ENCODE measurements around the gene APBB2.
"Not testable (repeated sequence)": the region's sequence is repeated elsewhere in the genome, so short reads cannot be mapped to it uniquely, and the experiment has no call there.

APBB2 gene

DNA sequence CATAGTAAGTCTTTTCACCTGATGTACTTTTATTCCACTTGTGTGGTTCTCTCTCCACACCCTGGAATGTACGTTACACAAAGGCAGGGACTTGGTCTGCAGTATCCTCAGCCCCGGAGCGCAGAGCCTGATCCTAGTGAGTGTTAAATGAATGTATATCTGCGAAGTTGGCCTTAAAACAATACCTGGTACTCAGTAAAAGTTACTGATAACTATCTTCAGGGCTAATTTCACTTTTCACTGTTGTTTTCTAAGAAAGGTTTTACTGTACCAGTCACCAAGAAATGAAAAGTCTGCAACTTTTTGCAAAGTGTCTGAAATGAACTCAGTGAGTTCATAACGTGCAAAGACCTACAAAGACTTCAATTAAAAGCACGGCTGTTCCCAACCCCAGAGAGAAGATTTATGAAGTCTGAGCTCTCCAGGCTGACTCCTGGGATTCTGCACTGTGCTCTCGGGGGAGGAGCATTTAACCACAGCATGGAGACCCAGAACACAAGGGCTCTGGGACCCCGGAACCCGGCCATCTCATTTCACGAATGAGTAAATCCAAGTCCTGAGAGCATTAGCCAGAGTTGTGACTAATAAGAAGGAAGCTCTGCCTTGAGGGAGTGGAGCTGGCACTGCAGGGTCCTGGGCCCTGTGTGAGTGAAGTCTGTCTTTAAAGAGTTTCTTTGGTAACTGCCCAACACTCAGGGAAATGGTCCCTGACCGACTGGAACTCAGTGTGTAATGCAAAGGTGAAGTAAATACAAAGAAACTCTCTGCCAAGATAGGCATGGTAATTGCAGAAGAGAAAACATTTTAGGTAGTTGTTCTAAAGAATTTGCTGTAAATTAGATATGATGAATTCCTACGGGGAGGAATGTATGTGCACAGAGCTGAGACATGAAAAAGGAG, 298.8 kb downstream of the APBB2 start:
- no peak for DNase-seq (ENCODE audit: low read depth in 1 of 2, low spot score in 1 of 2)

DNA sequence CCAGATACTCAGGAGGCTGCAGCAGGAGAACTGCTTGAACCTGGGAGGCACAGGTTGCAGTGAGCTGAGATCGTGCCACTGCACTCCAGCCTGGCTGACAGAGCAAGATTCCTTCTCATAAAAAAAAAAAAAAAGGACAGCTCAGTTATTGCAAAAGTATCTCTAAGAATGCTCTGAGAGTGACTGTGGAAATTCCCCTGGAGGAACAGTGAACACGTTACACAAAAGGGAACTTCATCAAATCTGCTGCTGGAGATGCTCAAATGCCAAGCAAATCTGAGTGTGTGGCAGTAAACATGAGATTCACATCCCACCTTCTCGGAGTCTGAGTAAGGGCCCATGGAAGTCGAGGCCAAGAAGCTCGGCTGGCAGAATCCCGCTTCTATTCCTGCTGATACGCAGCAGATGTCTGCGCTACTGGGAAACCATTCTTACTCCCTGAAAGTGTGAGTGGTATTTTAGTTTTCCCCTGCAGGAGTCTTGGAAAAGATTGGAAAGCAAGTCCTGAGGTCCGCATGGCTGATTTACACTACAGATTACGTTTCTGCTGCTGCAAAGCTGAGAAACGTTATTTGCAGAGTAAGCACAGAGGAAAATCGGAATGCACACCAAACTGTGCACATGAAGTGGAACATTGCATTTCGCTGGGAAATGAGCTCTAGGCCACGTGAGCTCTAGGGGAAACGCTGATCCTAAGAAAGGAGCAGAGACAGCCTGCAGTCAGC, 301.7 kb downstream of the APBB2 start:
- DNase-seq (ENCODE audit: low read depth in 1 of 2, low spot score in 1 of 2): no peak

DNA sequence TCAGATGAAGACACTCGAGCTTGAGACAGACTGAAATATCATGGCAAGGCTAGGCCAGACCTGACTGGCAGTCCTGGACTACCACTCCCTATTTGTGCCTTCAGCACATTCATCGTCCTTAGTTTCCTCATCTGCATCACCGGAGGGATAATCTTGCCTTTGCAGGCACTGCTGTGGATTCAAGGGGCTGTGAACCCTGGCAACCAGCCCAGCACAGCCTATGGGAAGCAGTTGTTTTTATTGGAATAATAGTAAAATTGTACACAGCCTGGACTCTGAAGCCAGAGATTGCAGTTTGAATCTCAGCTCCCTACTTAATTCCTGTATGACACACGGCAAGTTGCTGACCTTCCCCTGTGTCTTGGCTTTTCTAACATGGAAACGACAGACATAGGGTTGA, 303.6 kb downstream of the APBB2 start:
- no peak for DNase-seq (ENCODE audit: low read depth in 1 of 2, low spot score in 1 of 2)

DNA sequence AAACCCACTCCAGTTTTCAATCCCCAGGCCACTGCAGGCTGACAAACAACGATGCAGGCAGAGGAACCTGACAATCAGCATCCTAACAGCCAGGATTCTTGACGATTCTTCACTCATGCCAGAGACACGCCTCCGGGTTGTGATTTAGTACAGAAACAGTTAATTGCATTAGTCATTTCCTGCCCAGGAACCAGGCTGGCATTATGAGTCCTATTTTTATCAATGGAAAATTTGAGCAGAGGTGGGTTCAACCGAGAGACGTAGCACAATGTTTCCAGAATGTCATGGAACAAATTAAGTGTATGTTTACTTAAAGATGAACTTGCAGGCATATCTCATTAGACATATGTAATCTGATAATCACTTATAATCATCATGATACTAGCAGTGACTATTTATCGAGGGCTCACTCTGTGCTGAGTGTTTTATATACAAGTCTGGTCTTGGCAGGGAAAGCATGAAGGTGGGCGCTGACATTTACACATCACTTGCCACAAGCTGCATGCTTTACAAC, 304.9 kb downstream of the APBB2 start:
- DNase-seq (ENCODE audit: low read depth in 1 of 2, low spot score in 1 of 2): peak in 1 of 2 donors; percentile 14

DNA sequence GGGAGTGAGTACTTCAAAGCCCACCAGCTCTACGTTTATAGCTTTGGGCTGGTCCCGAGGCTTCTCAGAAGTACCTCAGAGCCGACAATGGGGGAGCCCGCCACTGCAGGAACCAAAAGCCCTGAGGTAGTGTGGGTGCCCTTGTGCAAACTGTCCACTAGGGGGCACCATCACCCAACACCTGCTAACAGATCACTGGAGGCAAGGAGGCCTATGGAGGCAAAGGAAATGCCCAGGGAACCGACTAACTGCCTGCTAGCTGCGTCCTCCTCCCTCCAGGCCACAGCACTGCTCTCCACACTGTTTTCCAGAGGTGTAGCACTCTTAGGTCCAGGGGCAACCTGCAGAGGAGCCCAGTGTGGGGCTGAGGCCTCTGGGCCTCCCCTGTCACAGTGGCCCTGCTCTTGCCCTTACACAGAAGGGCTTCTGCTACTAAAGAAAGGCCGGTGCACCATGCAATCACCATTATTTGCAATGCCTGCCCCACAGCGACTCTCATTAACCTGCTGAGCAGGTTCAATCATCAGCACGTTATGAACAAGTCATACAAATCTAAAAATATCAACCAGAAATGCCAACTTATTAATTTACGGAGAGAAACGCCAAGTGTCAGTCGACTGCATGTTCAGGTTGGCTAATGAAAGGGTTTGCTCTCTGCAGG, 305.5 kb downstream of the APBB2 start:
- peak; percentile 10 to 43 for DNase-seq (ENCODE audit: low read depth in 1 of 2, low spot score in 1 of 2)

DNA sequence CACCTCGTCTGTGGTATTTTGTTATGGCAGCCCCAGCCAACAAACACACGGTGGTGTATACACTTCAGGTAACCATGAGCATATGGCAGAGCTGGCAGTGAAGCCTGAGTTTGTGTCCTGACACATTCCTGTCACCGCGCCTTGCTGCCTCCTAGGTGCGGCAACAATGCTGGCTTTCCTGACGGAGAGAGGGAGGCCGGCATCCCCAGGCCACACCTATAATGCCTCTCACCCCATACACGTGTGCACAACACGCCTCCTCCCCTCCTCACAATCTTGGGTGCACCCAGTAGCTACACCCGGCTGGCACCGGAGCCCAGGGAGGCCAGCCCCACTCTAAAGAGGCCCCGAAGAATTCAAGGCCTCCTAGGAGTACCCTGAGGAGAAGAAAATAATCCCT, 306.0 kb downstream of the APBB2 start:
- no peak for DNase-seq (ENCODE audit: low read depth in 1 of 2, low spot score in 1 of 2)

DNA sequence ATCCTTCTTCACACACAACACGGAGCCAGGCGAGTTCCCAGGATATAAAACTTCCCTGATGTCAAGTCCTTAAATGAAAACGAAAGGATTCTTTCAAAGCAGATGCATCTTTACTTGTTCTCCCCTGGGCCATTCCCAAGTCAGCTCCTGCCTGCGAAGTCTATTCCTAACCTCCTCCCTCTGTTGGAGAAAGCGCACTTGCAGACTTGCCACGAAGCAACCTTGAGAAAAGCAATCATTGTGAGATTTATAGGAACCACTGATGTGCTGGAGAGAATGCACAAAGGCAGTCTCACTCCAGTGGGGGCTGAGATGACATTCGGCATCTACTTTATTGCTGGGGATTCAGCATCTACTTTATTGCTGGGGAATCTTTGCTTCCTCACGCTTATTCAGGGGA, 308.9 kb downstream of the APBB2 start:
- DNase-seq (ENCODE audit: low read depth in 1 of 2, low spot score in 1 of 2): no peak

DNA sequence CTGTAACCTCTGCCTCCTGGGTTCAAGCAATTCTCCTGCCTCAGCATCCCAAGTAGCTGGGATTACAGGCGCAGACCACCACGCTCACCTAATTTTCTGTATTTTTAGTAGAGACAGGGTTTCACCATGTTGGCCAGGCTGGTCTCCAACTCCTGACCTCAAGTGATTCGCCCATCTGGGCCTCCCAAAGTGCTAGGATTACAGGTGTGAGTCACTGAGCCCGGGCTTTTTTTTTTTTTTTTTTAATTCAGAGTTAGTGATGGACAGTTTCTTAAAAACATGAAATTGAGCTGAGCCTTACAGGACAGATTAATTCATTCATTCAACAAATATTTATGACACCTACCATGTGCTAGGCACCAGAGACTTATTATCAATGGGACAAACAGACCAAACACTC, 313.8 kb downstream of the APBB2 start:
- DNase-seq (ENCODE audit: low read depth in 1 of 2, low spot score in 1 of 2): not testable (repeated sequence)

DNA sequence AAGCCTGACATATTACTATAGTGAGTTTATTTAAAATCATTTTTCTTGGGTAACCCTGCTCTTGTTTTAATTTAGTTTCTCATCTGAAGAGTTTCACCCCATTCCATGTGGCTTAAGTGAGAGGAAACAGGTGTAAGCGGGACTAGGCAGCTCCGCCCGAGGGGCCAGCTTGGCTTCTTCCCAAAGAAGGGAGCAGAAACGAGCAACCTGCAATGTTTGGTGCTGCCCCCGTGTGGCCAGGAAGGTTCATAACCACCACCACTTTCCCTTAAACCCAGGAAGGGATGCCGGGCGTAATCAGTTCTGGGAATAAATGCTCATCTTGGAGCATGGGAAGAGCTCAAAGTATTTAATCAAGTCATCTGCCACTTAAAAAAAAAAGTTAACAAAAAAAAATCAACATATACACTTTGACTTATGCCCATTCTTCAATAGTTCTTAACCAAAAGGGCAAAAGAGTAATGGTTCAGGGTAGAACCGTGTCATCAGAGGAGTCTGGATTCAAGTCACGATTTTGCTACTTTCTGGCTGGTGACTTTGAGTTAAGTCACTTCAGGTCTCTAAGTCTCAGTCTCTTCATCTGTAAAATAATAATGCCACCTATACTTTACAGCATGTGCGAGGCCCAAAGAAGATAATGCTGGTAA, 316.7 kb downstream of the APBB2 start:
- DNase-seq (ENCODE audit: low read depth in 1 of 2, low spot score in 1 of 2): peak; percentile 26 to 63

DNA sequence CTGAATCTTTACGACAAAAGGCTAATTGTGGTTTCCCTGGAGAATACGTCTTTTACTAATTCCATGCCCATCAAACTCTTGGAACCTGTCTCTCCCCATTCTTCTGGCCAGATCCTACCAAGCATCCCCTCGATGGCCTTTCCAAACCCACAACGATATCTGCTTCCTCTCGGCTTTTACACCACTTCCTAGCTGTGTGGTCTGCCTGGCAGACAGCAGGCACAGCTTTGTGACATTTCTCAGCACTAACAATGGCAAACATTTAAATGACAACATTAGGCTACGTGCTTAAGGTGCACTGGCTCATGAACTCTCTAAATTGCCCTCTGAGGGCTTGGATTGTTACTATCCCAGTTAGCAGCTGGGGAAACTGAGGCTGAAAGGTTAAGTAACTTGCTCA, 323.6 kb downstream of the APBB2 start:
- DNase-seq (ENCODE audit: low read depth in 1 of 2, low spot score in 1 of 2): no peak

DNA sequence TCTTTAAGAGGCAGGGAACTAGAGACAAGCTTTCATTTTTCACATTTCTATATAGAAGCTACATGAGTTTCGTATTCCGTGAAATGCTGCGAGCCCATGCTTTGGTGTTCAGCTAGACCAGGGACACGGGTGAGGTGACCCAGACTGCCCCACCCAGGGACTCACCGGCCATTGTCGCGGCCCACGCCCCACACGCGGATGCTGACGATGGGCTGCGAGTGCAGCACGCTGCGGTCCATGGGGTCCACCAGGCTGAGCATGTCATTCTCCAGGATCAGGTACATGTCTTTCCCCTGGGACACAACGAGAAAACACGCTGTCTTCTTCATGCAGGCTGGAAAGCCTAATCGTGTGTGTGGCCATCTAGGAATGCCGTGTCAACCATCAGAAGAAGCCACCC, 324.1 kb downstream of the APBB2 start:
- no peak for DNase-seq (ENCODE audit: low read depth in 1 of 2, low spot score in 1 of 2)

DNA sequence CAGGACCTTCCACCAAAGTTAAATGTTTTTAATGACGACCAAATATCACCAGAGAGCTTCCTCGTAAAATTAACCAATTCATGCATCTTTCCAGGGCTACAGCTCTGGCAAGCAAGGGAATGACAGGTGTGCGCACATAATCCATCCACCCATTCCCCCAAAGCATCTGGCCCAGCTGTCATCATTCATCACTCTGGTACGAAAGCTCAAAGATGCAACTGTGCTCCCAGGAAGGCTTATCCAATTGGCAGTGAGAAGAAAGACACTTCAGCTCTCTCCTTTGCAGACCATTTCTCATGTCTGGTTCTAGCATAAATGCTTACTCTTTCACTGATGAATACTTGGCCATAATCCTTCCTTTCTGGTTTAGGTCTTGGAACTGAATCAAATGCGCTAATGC, 325.4 kb downstream of the APBB2 start:
- DNase-seq (ENCODE audit: low read depth in 1 of 2, low spot score in 1 of 2): no peak

DNA sequence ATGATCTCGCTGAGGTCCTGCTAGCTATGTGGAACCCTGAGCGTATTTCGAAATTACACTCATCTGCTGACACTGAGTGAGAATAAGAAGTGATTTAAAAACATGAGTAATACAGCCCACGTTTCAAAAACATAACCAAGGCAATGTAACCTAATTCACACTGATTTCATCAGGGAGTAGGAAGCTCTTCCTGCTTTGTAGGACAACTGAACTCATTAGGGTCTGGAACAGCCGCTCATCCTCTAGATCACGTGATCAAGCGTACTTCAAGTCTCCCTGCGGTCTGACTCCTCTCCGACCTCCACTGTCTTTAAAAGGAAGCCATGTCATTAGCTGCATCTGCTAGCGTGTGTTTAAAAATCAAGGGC, 326.6 kb downstream of the APBB2 start:
- no peak for DNase-seq (ENCODE audit: low read depth in 1 of 2, low spot score in 1 of 2)

DNA sequence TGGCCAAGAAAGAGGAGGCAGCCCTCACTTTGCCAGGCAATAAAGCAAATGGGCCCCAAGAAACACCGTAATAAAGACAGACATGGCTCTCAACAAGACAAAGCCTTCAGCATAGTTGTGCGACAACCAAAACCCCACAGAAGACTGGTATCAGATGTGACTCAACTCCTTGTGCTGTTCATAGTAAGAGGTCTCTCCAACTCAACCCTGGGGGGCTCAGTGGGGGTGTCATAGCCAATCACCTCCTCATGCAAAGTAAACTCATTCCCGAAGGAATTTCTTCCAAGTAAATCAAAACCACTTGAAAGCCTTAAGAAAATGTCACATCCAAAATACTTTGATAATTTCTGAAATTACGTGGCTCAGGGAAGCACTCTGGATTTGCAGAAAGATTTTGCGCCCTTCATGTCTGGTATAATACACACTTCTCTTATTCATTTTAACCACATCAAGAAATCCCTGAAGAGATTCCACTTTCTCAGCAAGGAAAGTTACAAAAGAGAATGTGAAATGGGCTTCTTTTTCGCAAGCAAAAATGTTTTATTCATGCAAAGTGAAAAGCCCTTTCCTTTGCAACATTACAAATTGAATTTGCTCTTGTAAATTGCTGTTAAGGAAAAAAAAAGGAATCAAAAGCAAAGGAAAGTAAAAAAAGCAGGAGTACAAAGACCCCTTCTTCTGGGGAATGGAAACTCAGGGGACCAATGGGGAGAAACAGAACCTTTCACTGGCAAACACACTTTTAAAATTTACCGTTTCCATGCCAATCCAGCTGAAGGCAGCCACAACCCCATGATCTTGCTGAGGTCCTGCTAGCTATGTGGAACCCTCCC, 327.2 kb downstream of the APBB2 start:
- DNase-seq (ENCODE audit: low read depth in 1 of 2, low spot score in 1 of 2): no peak

DNA sequence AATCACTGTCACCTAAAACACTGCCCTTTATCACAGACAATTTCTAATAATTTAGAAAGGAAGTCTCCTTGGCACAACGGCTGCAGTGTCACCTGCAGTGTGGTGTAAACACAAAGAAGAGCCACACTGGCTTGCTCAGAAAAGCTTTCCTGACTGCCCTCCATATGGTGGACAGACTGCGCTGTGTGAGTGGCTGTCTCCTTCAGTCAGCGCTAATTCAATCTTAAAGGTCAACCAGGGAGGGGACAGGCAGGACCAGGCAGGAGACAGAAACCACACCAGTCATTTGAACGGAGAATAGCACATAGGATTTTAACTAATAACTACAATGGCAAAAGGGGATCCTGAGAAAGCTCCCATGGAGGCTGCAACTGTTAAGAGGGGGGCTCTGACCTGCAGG, 332.5 kb downstream of the APBB2 start:
- DNase-seq (ENCODE audit: low read depth in 1 of 2, low spot score in 1 of 2): no peak

DNA sequence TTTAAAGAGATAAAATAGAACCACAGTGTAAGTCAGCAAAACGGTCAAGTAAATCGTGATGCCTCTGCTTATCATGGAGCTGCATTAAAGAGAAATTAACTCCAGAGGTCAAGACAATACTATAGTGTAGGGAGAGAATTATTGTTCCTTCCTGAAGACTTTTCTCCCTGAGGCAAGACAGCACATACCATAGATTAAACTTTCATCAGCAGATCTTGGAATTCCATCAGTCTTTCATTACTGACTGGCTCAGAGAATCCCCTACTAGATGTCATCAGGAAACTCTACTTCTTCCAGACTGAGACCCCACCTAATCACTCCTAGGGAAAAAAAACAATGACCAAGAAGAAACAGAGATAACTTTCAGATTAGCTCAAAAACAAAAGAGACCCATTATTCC, 333.2 kb downstream of the APBB2 start:
- no peak for DNase-seq (ENCODE audit: low read depth in 1 of 2, low spot score in 1 of 2)

DNA sequence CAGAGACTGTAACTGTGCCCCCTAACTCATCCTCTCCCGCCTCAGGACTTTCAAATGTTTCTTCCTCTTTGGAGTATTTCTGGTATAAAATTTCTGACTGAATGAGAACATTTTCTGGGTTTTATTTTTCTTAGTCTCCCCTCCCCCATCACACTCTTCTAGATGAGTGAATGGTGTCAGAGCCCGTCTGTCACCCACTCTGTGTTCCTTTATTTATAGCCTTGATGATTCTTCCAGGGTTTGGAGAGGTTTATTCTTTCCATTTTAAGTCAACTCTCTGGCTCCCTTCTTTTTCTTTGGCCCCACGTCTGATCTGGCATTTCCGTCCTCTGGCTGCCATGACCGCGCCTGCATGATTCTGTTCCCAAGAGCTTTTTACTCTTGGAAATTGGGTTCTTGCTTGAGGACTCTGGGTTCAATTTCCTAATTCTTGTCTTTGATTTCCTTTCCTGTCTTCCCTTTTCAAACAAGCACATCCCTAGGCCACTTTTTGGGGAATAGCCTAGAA, 335.7 kb downstream of the APBB2 start:
- DNase-seq (ENCODE audit: low read depth in 1 of 2, low spot score in 1 of 2): no peak

DNA sequence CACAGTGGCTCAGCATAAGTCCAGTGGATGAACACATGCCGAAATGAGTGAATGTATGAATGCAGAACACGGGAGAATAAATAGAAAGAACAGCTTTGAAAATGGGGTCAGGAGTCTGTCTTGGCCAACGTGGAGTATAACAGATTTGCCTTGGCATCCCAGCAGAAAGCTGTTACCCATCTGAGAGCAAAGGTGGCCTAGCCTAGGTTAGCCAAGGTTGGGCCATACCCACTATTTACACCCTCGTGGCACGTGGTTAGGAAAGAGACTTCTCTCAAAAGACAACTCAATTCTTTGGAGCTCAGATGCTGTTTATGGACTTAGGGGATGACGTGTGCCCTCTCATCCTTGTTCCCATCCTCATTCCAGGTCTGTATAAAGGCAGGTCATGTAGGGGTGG, 337.3 kb downstream of the APBB2 start:
- DNase-seq (ENCODE audit: low read depth in 1 of 2, low spot score in 1 of 2): no peak

DNA sequence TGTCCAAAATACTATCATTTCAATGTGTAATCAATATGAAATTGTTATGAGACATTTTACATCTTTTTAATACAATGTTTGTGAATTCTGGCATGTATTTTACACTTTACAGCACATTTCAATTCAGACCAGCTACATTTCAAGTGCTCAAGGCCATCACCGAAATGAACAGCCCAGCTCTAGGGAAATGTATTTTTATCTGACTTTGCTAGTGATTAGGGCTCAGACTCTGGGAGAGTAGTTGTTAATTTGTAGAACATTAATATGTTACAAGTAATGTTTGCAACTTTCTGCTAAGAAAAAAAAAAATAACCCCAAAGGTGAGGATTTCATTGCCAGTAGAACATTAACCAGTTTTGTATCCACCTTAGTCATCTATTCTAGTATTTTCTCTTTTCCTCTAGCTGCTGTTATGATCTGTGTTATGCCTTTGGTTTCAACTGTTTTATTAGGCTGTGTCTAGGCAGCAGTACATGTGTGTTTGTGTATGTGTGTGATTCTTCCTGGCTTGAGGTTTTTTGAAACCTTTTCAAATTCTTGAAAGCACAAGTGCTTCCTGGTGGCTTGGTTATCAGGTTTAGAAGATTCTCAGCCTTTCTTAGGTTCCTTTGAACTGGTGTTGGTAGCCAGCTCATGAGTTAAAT, 338.7 kb downstream of the APBB2 start:
- DNase-seq (ENCODE audit: low read depth in 1 of 2, low spot score in 1 of 2): no peak

DNA sequence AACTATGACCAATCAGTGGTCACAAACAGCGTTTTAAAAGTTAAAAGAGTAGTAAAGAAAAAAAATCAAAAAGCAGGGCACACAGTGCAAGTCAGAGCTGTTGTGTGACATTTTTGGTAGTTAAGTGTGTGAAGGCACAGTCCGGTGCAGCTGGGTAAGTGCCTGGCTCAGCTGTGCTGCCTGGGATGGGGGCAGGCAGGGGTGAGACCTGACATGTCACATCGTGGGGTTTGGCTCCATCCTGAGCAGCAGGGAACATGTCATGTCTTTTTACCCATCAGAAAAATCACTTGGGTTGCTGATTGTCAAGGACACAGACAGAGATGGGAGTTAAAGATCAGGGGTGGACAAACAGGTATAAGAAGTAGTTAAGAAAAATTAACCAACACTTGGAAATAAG, 339.4 kb downstream of the APBB2 start:
- DNase-seq (ENCODE audit: low read depth in 1 of 2, low spot score in 1 of 2): no peak
